HepG2 (cell line): ENCODE measurements around the gene AP1M1.

ENCODE experiments used
- ESRRA ChIP-seq: sonication (generic); formaldehyde crosslinking; IDR thresholded peaks from 2 replicates; pipeline ENCODE4 v1.5.1; 2020; ENCODE audit warnings: mild to moderate bottlenecking, low read depth, missing genetic modification reagents
- FOXA1 ChIP-seq, 2 experiments: fragments of 450-650 bp in 1 of 2; sonication (generic) in 1 of 2; formaldehyde crosslinking in 1 of 2; IDR thresholded peaks; 2 replicates each; pipeline versions ENCODE4 v1.4.0 to v1.6.1; 2016 to 2020; ENCODE audit warnings: missing genetic modification reagents in 1 of 2
- MEIS2 ChIP-seq: sonication (generic); formaldehyde crosslinking; IDR thresholded peaks from 2 replicates; pipeline ENCODE4 v1.9.0; 2021; ENCODE audit warnings: mild to moderate bottlenecking, missing genetic modification reagents
- NFKBIZ ChIP-seq: IDR thresholded peaks from 2 replicates; pipeline ENCODE4 v1.6.1; 2018; ENCODE audit warnings: missing genetic modification reagents, missing compliant biosample characterization
- PTBP1 ChIP-seq: fragments of 200-400 bp; formaldehyde crosslinking; IDR thresholded peaks from 2 replicates; pipeline ENCODE4 v1.6.1; 2018; ENCODE audit warnings: low read length, low read depth; ENCODE audit not compliant: poor library complexity, severe bottlenecking
- TAF1 ChIP-seq: sonication (generic); formaldehyde crosslinking; IDR thresholded peaks from 2 replicates; pipeline ENCODE4 v1.4.0; 2020; ENCODE audit warnings: missing genetic modification reagents
- ZBTB43 ChIP-seq: sonication (generic); formaldehyde crosslinking; conservative IDR thresholded peaks from 2 replicates; pipeline ENCODE4 v1.4.0; 2020; ENCODE audit warnings: missing genetic modification reagents
- ZNF121 ChIP-seq: sonication (generic); formaldehyde crosslinking; IDR thresholded peaks from 2 replicates; pipeline ENCODE4 v1.5.0; 2020; ENCODE audit warnings: mild to moderate bottlenecking, missing genetic modification reagents
- ZNF281 ChIP-seq: sonication (generic); formaldehyde crosslinking; IDR thresholded peaks from 2 replicates; pipeline ENCODE4 v1.4.0; 2020; ENCODE audit warnings: missing genetic modification reagents, borderline replicate concordance
- ZNF362 ChIP-seq: sonication (generic); formaldehyde crosslinking; IDR thresholded peaks from 2 replicates; pipeline ENCODE4 v1.4.0; 2020; ENCODE audit warnings: missing genetic modification reagents, mild to moderate bottlenecking, borderline replicate concordance

- TF ChIP-seq FOXA1 (IDR thresholded peaks at IDR 0.05) (no peak), FOXA1 (CRISPR knock-in tag; IDR thresholded peaks at IDR 0.05) (no peak), ESRRA (CRISPR knock-in tag) (no peak), NFKBIZ (CRISPR knock-in tag) (no peak), ZNF362 (CRISPR knock-in tag) (no peak), ZBTB43 (CRISPR knock-in tag) (no peak), ZNF281 (CRISPR knock-in tag) (no peak), TAF1 (CRISPR knock-in tag) (no peak), ZNF121 (CRISPR knock-in tag) (no peak), MEIS2 (CRISPR knock-in tag) (no peak), PTBP1 (no peak)
Measured at GRCh38 chr19:16283210-16284061, 85.7 kb downstream of the AP1M1 start.
